Liver (tissue), 9 donors: ENCODE measurements around the gene BRWD1. TPM values are rescaled to one million over a fixed set of nuclear protein-coding genes. Genes with fewer than 3 reads are reported as not detected.

Experiments
- DNase-seq: peaks from one replicate; pipeline ENCODE4 v3.0.0-alpha.2; 2017; ENCODE audit warnings: low spot score
- H3K27ac ChIP-seq, 2 donors: one replicate each; pipeline ENCODE4 v1.7.0; 2013; ENCODE audit warnings: inconsistent platforms in 2 of 2, low read length in 2 of 2, control low read depth in 1 of 2, low read depth in 1 of 2, mild to moderate bottlenecking in 1 of 2
- H3K27me3 ChIP-seq, 4 donors: one replicate each; pipeline versions ENCODE4 v1.6.1 to v1.7.0; 2013; ENCODE audit warnings: low read length in 3 of 4, inconsistent platforms in 1 of 4, mild to moderate bottlenecking in 1 of 4, moderate library complexity in 1 of 4; ENCODE audit not compliant: control insufficient read depth in 4 of 4, insufficient read depth in 4 of 4
- H3K36me3 ChIP-seq, 4 donors: one replicate each; pipeline versions ENCODE4 v1.6.1 to v1.7.0; 2013; ENCODE audit warnings: low read length in 3 of 4, mild to moderate bottlenecking in 3 of 4, low read depth in 1 of 4, moderate library complexity in 1 of 4; ENCODE audit not compliant: control insufficient read depth in 4 of 4, insufficient read depth in 3 of 4
- H3K4me1 ChIP-seq, 4 donors: one replicate each; pipeline versions ENCODE4 v1.6.1 to v1.7.0; 2013; ENCODE audit warnings: low read length in 3 of 4, mild to moderate bottlenecking in 3 of 4, moderate library complexity in 1 of 4; ENCODE audit not compliant: control insufficient read depth in 4 of 4, insufficient read depth in 4 of 4
- H3K4me3 ChIP-seq, 3 donors: one replicate each; pipeline versions ENCODE4 v1.6.1 to v1.7.0; 2013; ENCODE audit warnings: low read length in 3 of 3, control low read depth in 1 of 3, low read depth in 1 of 3, mild to moderate bottlenecking in 1 of 3
- H3K9ac ChIP-seq, 2 donors: one replicate each; pipeline ENCODE4 v1.7.0; 2013; ENCODE audit warnings: low read length in 2 of 2, mild to moderate bottlenecking in 2 of 2, moderate library complexity in 2 of 2, control low read depth in 1 of 2, low read depth in 1 of 2
- H3K9me3 ChIP-seq, 4 donors: one replicate each; pipeline versions ENCODE4 v1.6.1 to v1.7.0; 2013; ENCODE audit warnings: low read length in 3 of 4; ENCODE audit not compliant: control insufficient read depth in 4 of 4
- CTCF ChIP-seq: fragments of 150-350 bp; IDR thresholded peaks from 2 replicates; pipeline ENCODE4 v1.5.1; 2017; ENCODE audit warnings: improper control_type of control experiment, low read depth, low read length; ENCODE audit not compliant: missing input control
- EGR1 ChIP-seq, 2 donors: IDR thresholded peaks; 2 replicates each; pipeline ENCODE4 v1.6.1; 2016 to 2018; ENCODE audit warnings: antibody characterized with exemption in 2 of 2, low read depth in 2 of 2
- FOXA1 ChIP-seq: IDR thresholded peaks from 2 replicates; pipeline ENCODE4 v1.6.1; 2016; ENCODE audit warnings: antibody characterized with exemption
- FOXA2 ChIP-seq: IDR thresholded peaks from 2 replicates; pipeline ENCODE4 v1.6.1; 2016; ENCODE audit warnings: antibody characterized with exemption
- GABPA ChIP-seq, 2 donors: IDR thresholded peaks in 1 of 2; conservative IDR thresholded peaks in 1 of 2; 2 replicates each; pipeline ENCODE4 v1.6.1; 2016; ENCODE audit warnings: antibody characterized with exemption in 2 of 2, mild to moderate bottlenecking in 1 of 2, moderate library complexity in 1 of 2
- HNF4A ChIP-seq, 2 donors: conservative IDR thresholded peaks; 2 replicates each; pipeline ENCODE4 v1.6.1; 2016; ENCODE audit warnings: antibody characterized with exemption in 2 of 2, mild to moderate bottlenecking in 2 of 2
- HNF4G ChIP-seq: IDR thresholded peaks from 2 replicates; pipeline ENCODE4 v1.6.1; 2016; ENCODE audit warnings: antibody characterized with exemption
- JUND ChIP-seq, 2 donors: IDR thresholded peaks; 2 replicates each; pipeline ENCODE4 v1.6.1; 2016; ENCODE audit warnings: antibody characterized with exemption in 2 of 2
- NR2F2 ChIP-seq: IDR thresholded peaks from 2 replicates; pipeline ENCODE4 v1.6.1; 2016; ENCODE audit warnings: antibody characterized with exemption
- RAD21 ChIP-seq, 2 donors: IDR thresholded peaks; 2 replicates each; pipeline ENCODE4 v1.6.1; 2016; ENCODE audit warnings: antibody characterized with exemption in 2 of 2, mild to moderate bottlenecking in 2 of 2
- REST ChIP-seq: IDR thresholded peaks from 2 replicates; pipeline ENCODE4 v1.6.1; 2016; ENCODE audit warnings: antibody characterized with exemption, mild to moderate bottlenecking
- RXRA ChIP-seq, 2 donors: IDR thresholded peaks; 2 replicates each; pipeline ENCODE4 v1.6.1; 2017 to 2018; ENCODE audit warnings: antibody characterized with exemption in 2 of 2, mild to moderate bottlenecking in 1 of 2
- SP1 ChIP-seq: IDR thresholded peaks from 2 replicates; pipeline ENCODE4 v1.6.1; 2018; ENCODE audit warnings: antibody characterized with exemption, mild to moderate bottlenecking
- TAF1 ChIP-seq: conservative IDR thresholded peaks from 2 replicates; pipeline ENCODE4 v1.6.1; 2016; ENCODE audit warnings: antibody characterized with exemption, mild to moderate bottlenecking
- YY1 ChIP-seq: IDR thresholded peaks from 2 replicates; pipeline ENCODE4 v1.6.1; 2016; ENCODE audit warnings: antibody characterized with exemption, mild to moderate bottlenecking
- ZBTB33 ChIP-seq: IDR thresholded peaks from 2 replicates; pipeline ENCODE4 v1.6.1; 2016; ENCODE audit warnings: antibody characterized with exemption
- WGBS: extraction: QIAGEN DNeasy Blood & Tissue Kit; methylation state at CpG from one replicate; pipeline ENCODE4 v1.1.7; 2013; 5-methylcytosine and 5-hydroxymethylcytosine counted together
- polyA plus RNA-seq, 2 donors: library from polyadenylated mRNA; stranded (reverse) in 1 of 2; unstranded in 1 of 2; fragments of 200-250 nt in 1 of 2; fragments of >200 nt in 1 of 2; fragmentation: Nextera tagmentation in 1 of 2; extraction: Ambion mirVana in 1 of 2; gene quantifications; one replicate each; pipeline versions ENCODE4 v1.2.1 to v1.2.3, GENCODE V29; 2013 to 2015
- total RNA-seq, 2 donors: library from RNA; depleted of rRNA; stranded (reverse); fragments of >200 nt; gene quantifications; one replicate each; pipeline ENCODE4 v1.2.3, GENCODE V29; 2014
- TF ChIP-seq, protein P1 (sequence below): IDR thresholded peaks from 2 replicates; pipeline ENCODE4 v1.6.1; 2016; ENCODE audit warnings: antibody characterized with exemption
- TF ChIP-seq, protein P2 (sequence below): IDR thresholded peaks from 2 replicates; pipeline ENCODE4 v1.6.1; 2016; ENCODE audit warnings: antibody characterized with exemption
- donor health status: healthy.
- donor health status: healthy.
- donor health status: healthy.
- donor health status: healthy.
- donor health status: healthy.

The BRWD1 gene
- total and polyA plus RNA-seq, 4 donors, result 5.2 to 56.6 (median 20.9) TPM

- no peaks in the 10 kb centered on the region for H3K9me3 ChIP-seq
- peaks cover 1 to 12% (median 9%) of the 10 kb centered on the region in 4 donors for H3K4me1 ChIP-seq
- no peak overlapping the region for H3K9ac ChIP-seq
- no peaks in the 10 kb centered on the region for H3K27me3 ChIP-seq
- no peak for DNase-seq
- H3K4me3 ChIP-seq, result no peak overlapping the region
- H3K27ac ChIP-seq, result no peak overlapping the region
- no peak for TF ChIP-seq FOXA2
- TF ChIP-seq RXRA (IDR thresholded peaks at IDR 0.05), result no peak
- TF ChIP-seq SP1, result no peak
- TF ChIP-seq FOXA1, result no peak
- no peak for TF ChIP-seq HNF4G
- TF ChIP-seq, protein P1, sequence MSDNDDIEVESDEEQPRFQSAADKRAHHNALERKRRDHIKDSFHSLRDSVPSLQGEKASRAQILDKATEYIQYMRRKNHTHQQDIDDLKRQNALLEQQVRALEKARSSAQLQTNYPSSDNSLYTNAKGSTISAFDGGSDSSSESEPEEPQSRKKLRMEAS, result no peak
- no peak for TF ChIP-seq NR2F2
- no peak for TF ChIP-seq GABPA (IDR thresholded peaks at IDR 0.05 in 1 of 2, conservative IDR thresholded peaks at IDR 0.05 in 1 of 2)
- TF ChIP-seq EGR1 (IDR thresholded peaks at IDR 0.05; ENCODE audit: low read depth in 2 of 2), result no peak
- no peak for TF ChIP-seq RAD21 (IDR thresholded peaks at IDR 0.05)
- no peak for TF ChIP-seq REST
- no peak for TF ChIP-seq JUND (IDR thresholded peaks at IDR 0.05)
- no peak for TF ChIP-seq YY1
- TF ChIP-seq ZBTB33, result no peak
- H3K36me3 ChIP-seq, result peaks cover 4 to 10% (median 7%) of the 10 kb centered on the region in 4 donors
- 90% methylated on average over 7 of the region's 7 CpGs for WGBS
Measured at GRCh38 chr21:39178421-39178820, 135.0 kb downstream of the BRWD1 start.

- Histone ChIP-seq H3K4me3 (no peak overlapping the region), H3K27me3 (no peaks in the 10 kb centered on the region), H3K9ac (no peak overlapping the region), H3K27ac (no peak overlapping the region), H3K4me1 (no peaks in the 10 kb centered on the region), H3K36me3 (peaks cover 6 to 13% (median 10%) of the 10 kb centered on the region in 4 donors), H3K9me3 (no peaks in the 10 kb centered on the region)
- DNase-seq, result no peak
- WGBS, result 38% methylated on average over 3 of the region's 3 CpGs
- TF ChIP-seq TAF1 (no peak), NR2F2 (no peak), HNF4A (conservative IDR thresholded peaks at IDR 0.05) (no peak), FOXA1 (no peak), SP1 (no peak), FOXA2 (no peak), HNF4G (no peak), JUND (IDR thresholded peaks at IDR 0.05) (no peak), EGR1 (IDR thresholded peaks at IDR 0.05; ENCODE audit: low read depth in 2 of 2) (no peak), CTCF (no peak), RXRA (IDR thresholded peaks at IDR 0.05) (no peak), REST (no peak), ZBTB33 (no peak)
- TF ChIP-seq, protein P1, result no peak
- TF ChIP-seq, protein P2, sequence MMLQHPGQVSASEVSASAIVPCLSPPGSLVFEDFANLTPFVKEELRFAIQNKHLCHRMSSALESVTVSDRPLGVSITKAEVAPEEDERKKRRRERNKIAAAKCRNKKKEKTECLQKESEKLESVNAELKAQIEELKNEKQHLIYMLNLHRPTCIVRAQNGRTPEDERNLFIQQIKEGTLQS, result no peak
Measured at GRCh38 chr21:39176271-39176709, 137.1 kb downstream of the BRWD1 start.
